HG03342 (cell line): ENCODE measurements around the gene MRPL23.
A peak's percentile ranks its signal among the peaks of the same experiment; 100 is the strongest.

Experiments used
- ATAC-seq: cut with Tn5 transposase; IDR thresholded peaks from one replicate; pipeline ENCODE4 v1.9.1; 2021; ENCODE audit warnings: mild to moderate bottlenecking, moderate library complexity; ENCODE audit not compliant: unreplicated experiment

Gene MRPL23

GRCh38 chr11:1946812-1947484, at the start of gene MRPL23:
TSS of gene MRPL23 (plus strand) at chr11:1947332. CDS start at chr11:1947363, 31 bp downstream.
- peak; percentile 46 for ATAC-seq

GRCh38 chr11:1899090-1899489, 48.0 kb upstream of the MRPL23 start:
- no peak for ATAC-seq

GRCh38 chr11:1899686-1900085, 47.4 kb upstream of the MRPL23 start:
- no peak for ATAC-seq

- no peak for ATAC-seq
Measured at GRCh38 chr11:1906181-1906580, 41.0 kb upstream of the MRPL23 start.

- ATAC-seq = no peak
Measured at GRCh38 chr11:1906611-1907423, 40.3 kb upstream of the MRPL23 start.

- no peak for ATAC-seq
Measured at GRCh38 chr11:1908618-1909017, 38.5 kb upstream of the MRPL23 start.

- ATAC-seq = no peak
Measured at GRCh38 chr11:1909524-1909923, 37.6 kb upstream of the MRPL23 start.

- no peak for ATAC-seq
Measured at GRCh38 chr11:1912289-1912878, 34.7 kb upstream of the MRPL23 start.

GRCh38 chr11:1913271-1914060, 33.7 kb upstream of the MRPL23 start:
- no peak for ATAC-seq

- no peak for ATAC-seq
Measured at GRCh38 chr11:1915795-1916131, 31.4 kb upstream of the MRPL23 start.

- no peak for ATAC-seq
Measured at GRCh38 chr11:1916132-1916985, 30.8 kb upstream of the MRPL23 start.

- ATAC-seq = no peak
Measured at GRCh38 chr11:1916986-1917522, 30.1 kb upstream of the MRPL23 start.

GRCh38 chr11:1917523-1918435, 29.4 kb upstream of the MRPL23 start:
- ATAC-seq = no peak

- no peak for ATAC-seq
Measured at GRCh38 chr11:1918436-1919315, 28.5 kb upstream of the MRPL23 start.

- no peak for ATAC-seq
Measured at GRCh38 chr11:1919391-1920127, 27.6 kb upstream of the MRPL23 start, which contains the start of gene TNNT3. TSS of gene TNNT3 (plus strand) at chr11:1919703. CDS start at chr11:1922875, 3,172 bp downstream.

- no peak for ATAC-seq
Measured at GRCh38 chr11:1920128-1920908, 26.8 kb upstream of the MRPL23 start.
